GM23338 (cell line): ENCODE measurements around the gene TMEM163.

Experiments used
- CTCF ChIP-seq, 2 experiments: fragments of 200-600 bp in 1 of 2; sonication (generic) in 1 of 2; conservative IDR thresholded peaks; 2 replicates each; pipeline versions ENCODE4 v1.5.1 to v1.6.1; 2016 to 2017; ENCODE audit warnings: antibody characterized with exemption in 2 of 2, low read depth in 2 of 2, mild to moderate bottlenecking in 2 of 2, moderate library complexity in 1 of 2
- EZH2 ChIP-seq: fragments of 200-600 bp; sonication (generic); IDR thresholded peaks from one replicate; pipeline ENCODE4 v1.8.0; 2017; ENCODE audit warnings: antibody characterized with exemption, mild to moderate bottlenecking, low read depth; ENCODE audit not compliant: unreplicated experiment
- EZH2phosphoT487 ChIP-seq: fragments of 200-600 bp; sonication (generic); IDR thresholded peaks from one replicate; pipeline ENCODE4 v1.8.1; 2018; ENCODE audit warnings: antibody characterized with exemption; ENCODE audit not compliant: unreplicated experiment
- JUNB ChIP-seq: IDR thresholded peaks from one replicate; pipeline ENCODE4 v1.6.1; 2016; ENCODE audit warnings: antibody characterized with exemption; ENCODE audit not compliant: unreplicated experiment
- POLR2AphosphoS5 ChIP-seq: IDR thresholded peaks from 2 replicates; pipeline ENCODE4 v1.6.1; 2016; ENCODE audit warnings: antibody characterized with exemption, low read depth
- ZNF331 ChIP-seq: fragments of 250-450 bp; sonication (Bioruptor Pico); IDR thresholded peaks from 2 replicates; pipeline ENCODE4 v1.5.0; 2020; ENCODE audit warnings: low read depth, mild to moderate bottlenecking, moderate library complexity

- no peak for TF ChIP-seq EZH2phosphoT487
- no peak for TF ChIP-seq CTCF (conservative IDR thresholded peaks at IDR 0.05; ENCODE audit: low read depth in 2 of 2)
- TF ChIP-seq EZH2 = no peak
- TF ChIP-seq ZNF331 (CRISPR knock-in tag) = no peak
- no peak for TF ChIP-seq POLR2AphosphoS5
- no peak for TF ChIP-seq JUNB
Measured at GRCh38 chr2:134683561-134684112, 35.2 kb downstream of the TMEM163 start.
